RWPE1 (cell line): ENCODE results near the gene SLC9B1.
"Not testable (repeated sequence)": the region's sequence is repeated elsewhere in the genome, so short reads cannot be mapped to it uniquely, and the experiment has no call there.

Source experiments
- CTCF ChIA-PET: fragments of 350-600 bp; sonication (Branson Sonifier 250); formaldehyde crosslinking; extraction: SDS; loops from one replicate; lab custom pipeline; 2021; lab: Yijun Ruan, JAX
- POLR2A ChIA-PET: fragments of 400-600 bp; formaldehyde crosslinking; extraction: SDS; loops from one replicate; lab custom pipeline; 2020; ENCODE audit warnings: antibody characterized with exemption; ENCODE audit not compliant: low non-redundant PET; lab: Yijun Ruan, JAX
- DNase-seq: peaks from one replicate; pipeline ENCODE4 v3.0.0; 2012; ENCODE audit warnings: low spot score
- H3K27ac ChIP-seq: fragments of 450-650 bp; 2 replicates; pipeline ENCODE4 v1.5.1; 2017
- TF ChIP-seq, protein P1 (sequence below): fragments of 450-650 bp; conservative IDR thresholded peaks from 2 replicates; pipeline ENCODE4 v1.5.1; 2017; ENCODE audit warnings: low read depth, mild to moderate bottlenecking

The SLC9B1 gene

DNA sequence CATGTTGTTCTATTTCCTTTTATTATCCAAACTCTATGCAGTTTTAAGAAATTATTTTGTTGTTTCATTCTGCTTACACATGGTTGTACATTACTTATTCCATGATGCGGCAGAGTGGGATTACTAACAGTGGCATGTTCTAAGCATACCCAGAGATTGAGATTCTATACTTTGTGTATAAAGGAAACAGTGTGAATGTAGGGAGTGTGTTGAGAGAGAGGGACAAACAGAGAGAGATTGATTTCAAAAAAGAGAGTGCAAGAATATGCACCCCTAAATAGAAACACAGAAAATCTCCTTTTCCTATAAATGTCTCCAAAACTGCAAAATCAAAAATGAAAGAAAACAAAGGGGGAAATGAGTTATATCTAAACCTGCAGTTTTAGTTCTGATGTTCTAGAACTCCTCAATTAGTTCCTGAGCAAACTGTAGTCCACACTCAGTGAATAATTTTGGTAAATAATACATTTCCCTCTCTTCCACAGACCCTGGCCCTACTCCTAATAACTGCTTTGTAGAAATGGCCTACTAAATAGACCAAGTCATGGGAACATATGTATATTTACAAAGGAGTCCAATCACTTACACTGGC lies 31.0 kb downstream of the SLC9B1 start:
- TF ChIP-seq, protein P1, sequence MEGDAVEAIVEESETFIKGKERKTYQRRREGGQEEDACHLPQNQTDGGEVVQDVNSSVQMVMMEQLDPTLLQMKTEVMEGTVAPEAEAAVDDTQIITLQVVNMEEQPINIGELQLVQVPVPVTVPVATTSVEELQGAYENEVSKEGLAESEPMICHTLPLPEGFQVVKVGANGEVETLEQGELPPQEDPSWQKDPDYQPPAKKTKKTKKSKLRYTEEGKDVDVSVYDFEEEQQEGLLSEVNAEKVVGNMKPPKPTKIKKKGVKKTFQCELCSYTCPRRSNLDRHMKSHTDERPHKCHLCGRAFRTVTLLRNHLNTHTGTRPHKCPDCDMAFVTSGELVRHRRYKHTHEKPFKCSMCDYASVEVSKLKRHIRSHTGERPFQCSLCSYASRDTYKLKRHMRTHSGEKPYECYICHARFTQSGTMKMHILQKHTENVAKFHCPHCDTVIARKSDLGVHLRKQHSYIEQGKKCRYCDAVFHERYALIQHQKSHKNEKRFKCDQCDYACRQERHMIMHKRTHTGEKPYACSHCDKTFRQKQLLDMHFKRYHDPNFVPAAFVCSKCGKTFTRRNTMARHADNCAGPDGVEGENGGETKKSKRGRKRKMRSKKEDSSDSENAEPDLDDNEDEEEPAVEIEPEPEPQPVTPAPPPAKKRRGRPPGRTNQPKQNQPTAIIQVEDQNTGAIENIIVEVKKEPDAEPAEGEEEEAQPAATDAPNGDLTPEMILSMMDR, result no peak
- H3K27ac ChIP-seq, result no peak overlapping the region
- POLR2A ChIA-PET, result no interaction called here
- DNase-seq, result no peak
- CTCF ChIA-PET, result no interaction called here

- H3K27ac ChIP-seq, result no peak overlapping the region
- TF ChIP-seq, protein P1, result no peak
- POLR2A ChIA-PET, result no interaction called here
- DNase-seq, result no peak
- CTCF ChIA-PET, result no interaction called here
These were observed 38.5 kb downstream of the SLC9B1 start for GRCh38 chr4:102981005-102981404.

- H3K27ac ChIP-seq, CTCF ChIA-PET, DNase-seq, POLR2A ChIA-PET: not testable (repeated sequence)
These were observed 57.7 kb downstream of the SLC9B1 start for GRCh38 chr4:102961813-102962212.

DNA sequence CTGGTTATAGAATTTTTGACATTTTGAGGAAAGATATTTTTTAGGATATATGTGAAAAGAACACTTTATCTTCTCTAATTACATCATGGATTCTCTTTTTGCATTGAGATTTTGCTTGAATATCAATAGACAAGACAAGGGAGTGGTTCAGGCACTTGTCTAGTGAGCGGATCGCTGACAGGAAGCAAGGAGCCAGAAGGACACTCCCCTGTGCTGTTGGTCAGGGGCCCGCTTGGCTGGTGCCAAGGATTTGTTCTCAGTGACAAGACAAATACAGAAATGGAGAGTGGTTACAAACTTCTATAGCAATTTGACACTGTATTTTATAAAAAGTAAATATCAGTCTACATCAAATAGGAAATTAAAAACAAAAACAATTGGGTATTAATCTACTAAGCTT lies 60.0 kb downstream of the SLC9B1 start:
- TF ChIP-seq, protein P1, result no peak
- no peak for DNase-seq
- ChIA-PET POLR2A (no interaction called here), CTCF (no interaction called here)
- no peak overlapping the region for H3K27ac ChIP-seq

- no peak for DNase-seq
- POLR2A ChIA-PET, result no interaction called here
- TF ChIP-seq, protein P1, result no peak
- CTCF ChIA-PET, result no interaction called here
- no peak overlapping the region for H3K27ac ChIP-seq
These were observed 74.4 kb downstream of the SLC9B1 start for GRCh38 chr4:102945066-102945465.

GRCh38 chr4:102938063-102938462 lies 81.4 kb downstream of the SLC9B1 start:
- DNase-seq, H3K27ac ChIP-seq, POLR2A ChIA-PET, CTCF ChIA-PET: not testable (repeated sequence)

DNA sequence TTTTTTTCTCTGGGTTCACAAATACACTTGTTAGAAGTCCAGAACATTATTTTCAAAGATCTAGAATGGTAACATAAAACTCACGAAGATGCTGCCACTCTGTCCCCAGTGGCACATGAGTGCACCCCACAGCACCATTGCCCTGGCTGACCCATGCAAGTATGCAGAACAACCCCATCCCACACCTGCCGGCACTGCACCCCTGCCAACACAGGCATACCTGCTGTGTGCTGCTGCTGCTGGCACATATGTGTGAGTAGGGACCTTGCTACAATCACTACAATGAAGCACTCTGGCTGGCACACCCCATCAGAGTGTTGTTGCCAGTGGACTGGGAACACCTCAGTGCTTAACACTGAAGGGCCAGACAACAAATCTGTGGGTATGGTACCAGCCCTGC lies 83.8 kb downstream of the SLC9B1 start:
- ChIA-PET CTCF (no interaction called here), POLR2A (interaction anchor here (0.6 kb wide), 1 partner anchor 22 kb away, joined by 3 read pairs; no protein-coding TSS in a partner anchor)
- no peak for DNase-seq
- TF ChIP-seq, protein P1, result no peak
- no peak overlapping the region for H3K27ac ChIP-seq

- CTCF ChIA-PET, H3K27ac ChIP-seq, POLR2A ChIA-PET, DNase-seq: not testable (repeated sequence)
These were observed 99.8 kb downstream of the SLC9B1 start for GRCh38 chr4:102919697-102920096.
